HG03354 (cell line): ENCODE results near the gene MAMDC4.
"Not testable (repeated sequence)": the region's sequence is repeated elsewhere in the genome, so short reads cannot be mapped to it uniquely, and the experiment has no call there.

Source experiments
- ATAC-seq: cut with Tn5 transposase; IDR thresholded peaks from one replicate; pipeline ENCODE4 v1.9.1; 2021; ENCODE audit warnings: mild to moderate bottlenecking; ENCODE audit not compliant: unreplicated experiment, poor library complexity, severe bottlenecking

Gene MAMDC4

GRCh38 chr9:136858844-136859757 lies 7.0 kb downstream of the MAMDC4 start:
- no peak for ATAC-seq

GRCh38 chr9:136860529-136860928 lies 8.4 kb downstream of the MAMDC4 start:
- no peak for ATAC-seq

DNA sequence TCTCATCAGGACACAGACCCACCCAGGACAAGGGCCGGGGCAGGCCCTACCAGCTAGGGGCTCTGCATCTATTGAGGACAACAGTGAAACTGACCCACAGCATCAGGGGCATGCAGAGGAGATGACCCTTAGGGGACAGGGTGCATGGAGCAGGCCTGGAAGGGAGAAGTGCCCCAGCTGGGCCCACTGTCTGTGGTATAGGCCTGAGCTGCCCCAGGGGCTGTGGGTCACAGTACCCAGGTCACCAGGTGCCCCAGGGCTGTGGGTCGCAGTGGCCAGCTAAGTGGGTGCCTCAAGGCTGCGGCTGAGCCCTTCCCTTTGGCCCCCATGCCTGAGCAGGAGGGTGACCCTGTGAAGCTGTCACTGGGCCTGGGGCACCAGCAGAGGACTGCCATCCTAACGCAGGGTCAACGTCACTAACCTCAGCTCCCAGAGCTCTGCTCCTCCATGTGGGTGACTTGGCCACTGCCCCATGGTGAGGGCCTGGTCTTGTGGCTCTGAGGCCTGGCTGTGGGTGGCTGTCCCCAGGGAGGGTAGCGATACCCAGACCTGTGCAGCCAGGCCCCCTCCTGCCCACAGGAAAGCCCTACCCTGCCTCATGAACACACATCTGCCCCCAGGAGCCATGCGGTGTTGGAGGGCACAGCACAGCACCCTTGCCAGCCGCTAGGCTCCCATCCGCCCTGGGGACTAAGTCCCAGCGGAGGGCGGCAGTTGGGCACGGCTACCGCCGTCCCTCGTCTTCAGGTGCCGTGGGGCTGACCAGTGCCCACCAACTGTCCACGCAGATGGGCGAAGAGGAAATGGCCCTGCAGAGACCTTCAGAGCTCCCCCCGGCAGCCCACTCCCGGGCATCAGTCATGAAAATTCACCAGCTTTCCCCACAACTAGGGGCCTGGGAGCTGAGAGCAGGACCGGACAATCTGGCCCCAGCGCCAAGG lies 9.1 kb downstream of the MAMDC4 start:
- ATAC-seq = no peak

- no peak for ATAC-seq
These were observed 9.8 kb downstream of the MAMDC4 start for GRCh38 chr9:136861874-136862457.

GRCh38 chr9:136862849-136863622 lies 10.9 kb downstream of the MAMDC4 start:
- ATAC-seq = no peak

DNA sequence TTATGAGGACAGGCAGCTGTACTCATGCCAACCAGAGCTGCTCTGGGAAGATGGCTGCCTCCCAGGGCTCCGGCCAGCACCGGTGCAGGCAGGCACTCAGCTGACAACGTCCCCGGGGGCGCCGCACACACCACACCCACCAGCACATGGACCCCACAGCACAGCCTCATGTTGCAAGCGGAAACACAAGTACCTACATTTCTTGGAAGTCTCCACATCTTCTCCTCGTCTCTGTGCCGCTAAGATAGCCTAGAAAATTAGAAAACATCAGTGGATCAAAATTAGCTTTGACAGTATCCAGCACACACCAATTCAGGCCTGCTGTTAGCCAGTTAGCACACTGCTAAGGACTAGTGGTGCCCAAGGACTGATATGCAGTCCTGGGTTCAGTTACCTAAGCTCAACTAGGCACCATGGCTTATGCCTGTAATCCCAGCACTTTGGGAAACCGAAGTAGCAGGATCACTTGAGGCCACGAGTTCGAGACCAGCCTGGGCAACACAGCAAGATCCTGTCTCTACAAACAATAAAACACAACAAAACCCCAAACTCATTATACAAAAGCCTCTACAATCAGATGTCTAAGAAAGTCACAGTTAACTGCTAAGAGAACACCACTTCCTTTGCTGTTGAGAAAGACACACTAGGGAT lies 11.6 kb downstream of the MAMDC4 start:
- ATAC-seq = no peak

- no peak for ATAC-seq
These were observed 13.1 kb downstream of the MAMDC4 start for GRCh38 chr9:136865041-136865767.

GRCh38 chr9:136865768-136866103 lies 13.6 kb downstream of the MAMDC4 start:
- ATAC-seq = no peak

DNA sequence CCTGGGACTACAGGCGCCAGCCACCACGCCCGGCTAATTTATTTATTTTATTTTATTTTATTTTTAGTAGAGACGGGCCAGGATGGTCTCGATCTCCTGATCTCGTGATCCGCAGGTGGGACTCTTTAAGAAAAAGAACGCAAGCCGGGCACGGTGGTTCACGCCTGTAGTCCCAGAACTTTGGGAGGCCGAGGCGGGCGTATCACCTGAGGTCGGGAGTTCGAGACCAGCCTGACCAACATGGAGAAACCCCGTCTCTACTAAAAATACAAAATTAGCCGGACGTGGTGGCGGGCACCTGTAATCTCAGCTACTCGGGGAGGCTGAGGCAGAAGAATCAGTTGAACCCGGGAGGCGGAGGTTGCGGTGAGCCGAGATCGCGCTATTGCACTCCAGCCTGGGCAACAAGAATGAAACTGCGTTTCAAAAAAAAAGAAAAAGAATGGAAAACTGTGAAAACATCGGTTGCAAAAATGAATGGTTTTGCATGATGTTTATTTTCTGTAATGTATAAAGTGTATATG lies 14.8 kb downstream of the MAMDC4 start:
- not testable (repeated sequence) for ATAC-seq

DNA sequence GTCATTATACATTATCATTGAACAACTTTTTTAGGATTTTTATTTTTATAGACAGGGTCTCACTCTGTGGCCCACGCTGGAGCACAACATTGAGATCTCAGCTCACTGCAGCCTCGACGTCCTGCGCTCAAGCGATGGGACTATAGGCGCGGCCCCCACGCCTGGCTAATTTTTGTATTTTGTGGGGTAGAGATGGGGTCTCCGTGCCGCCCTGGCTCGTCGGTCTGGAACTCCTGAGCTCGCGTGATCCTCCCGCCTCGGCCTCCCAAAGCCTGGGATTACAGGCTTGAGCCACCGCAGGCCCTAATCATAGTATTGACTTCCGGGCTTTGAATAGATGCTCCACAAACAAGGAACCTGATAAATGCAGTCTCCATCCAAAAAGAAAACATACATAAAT lies 15.3 kb downstream of the MAMDC4 start:
- ATAC-seq = no peak

DNA sequence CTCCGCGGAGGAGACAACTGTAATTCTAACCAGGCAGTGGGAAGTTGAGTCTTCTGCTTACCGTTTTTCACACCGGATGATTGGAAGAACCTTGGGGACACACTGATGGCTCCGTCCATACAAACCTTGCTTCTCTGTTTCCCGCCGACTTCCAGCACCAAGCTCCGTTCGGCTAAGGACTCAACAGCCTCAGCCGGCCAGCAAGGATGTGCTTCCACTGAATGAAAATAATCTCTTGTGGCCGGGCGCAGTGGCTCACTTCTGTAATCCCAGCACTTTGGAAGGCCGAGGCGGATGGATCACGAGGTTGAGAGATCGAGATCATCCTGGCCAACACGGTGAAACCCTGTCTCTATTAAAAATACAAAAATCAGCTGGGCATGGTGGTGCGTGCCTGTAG lies 15.8 kb downstream of the MAMDC4 start:
- ATAC-seq = no peak

DNA sequence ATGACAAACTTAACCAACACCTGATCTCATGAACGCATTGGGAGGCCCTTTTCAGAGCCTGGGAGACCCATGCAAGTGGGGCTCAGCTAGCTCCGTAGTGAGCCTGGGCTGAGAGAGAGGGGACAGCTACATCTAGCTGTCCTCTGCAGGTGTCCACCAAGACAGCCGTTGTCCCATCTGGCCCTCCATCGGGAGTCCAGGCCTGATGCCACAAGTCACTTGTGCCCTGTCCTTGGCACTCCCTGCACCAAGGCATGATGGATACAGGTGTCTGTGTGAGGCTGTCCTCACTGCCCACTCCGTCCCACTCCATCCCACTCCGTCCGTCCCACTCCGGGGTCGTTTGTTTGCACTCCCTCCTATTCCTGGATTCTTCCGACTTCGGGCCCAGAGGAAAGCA lies 16.5 kb downstream of the MAMDC4 start:
- ATAC-seq = no peak

DNA sequence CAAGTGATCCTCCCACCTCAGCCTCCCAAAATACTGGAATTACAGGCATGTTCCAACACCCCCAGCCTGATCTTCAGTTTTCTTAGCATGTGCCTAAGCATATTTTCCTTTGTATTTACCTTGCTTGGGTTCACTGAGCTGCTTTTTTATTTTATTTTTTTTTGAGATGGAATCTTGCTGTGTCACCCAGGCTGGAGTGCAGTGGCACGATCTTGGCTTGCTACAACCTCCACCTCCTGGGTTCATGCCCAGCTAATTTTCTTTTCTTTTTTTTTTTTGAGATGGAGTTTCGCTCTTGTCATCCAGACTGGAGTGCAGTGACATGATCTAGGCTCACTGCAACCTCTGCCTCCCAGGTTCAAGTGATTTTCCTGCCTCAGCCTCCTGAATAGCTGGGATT lies 17.5 kb downstream of the MAMDC4 start:
- ATAC-seq = not testable (repeated sequence)

DNA sequence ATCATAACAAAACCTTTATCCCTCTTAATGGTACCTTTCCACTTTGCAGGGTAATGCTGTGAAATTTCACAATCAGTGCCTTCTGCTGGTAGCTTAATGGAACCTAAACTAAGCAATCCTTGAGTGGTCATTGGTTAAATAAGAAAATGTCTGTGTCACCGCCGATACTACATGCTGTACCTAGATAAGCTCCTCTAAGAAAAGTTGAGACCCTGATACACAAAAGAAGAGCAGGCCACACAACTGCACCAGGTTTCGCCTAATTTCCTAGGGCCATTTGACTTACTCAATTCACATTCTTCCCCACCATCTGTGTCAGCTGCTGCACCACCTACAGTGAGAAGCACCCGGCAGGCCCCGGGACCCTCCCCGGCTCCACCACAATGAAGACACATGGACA lies 23.0 kb downstream of the MAMDC4 start:
- ATAC-seq = no peak

GRCh38 chr9:136876476-136876875 lies 24.3 kb downstream of the MAMDC4 start:
- no peak for ATAC-seq

DNA sequence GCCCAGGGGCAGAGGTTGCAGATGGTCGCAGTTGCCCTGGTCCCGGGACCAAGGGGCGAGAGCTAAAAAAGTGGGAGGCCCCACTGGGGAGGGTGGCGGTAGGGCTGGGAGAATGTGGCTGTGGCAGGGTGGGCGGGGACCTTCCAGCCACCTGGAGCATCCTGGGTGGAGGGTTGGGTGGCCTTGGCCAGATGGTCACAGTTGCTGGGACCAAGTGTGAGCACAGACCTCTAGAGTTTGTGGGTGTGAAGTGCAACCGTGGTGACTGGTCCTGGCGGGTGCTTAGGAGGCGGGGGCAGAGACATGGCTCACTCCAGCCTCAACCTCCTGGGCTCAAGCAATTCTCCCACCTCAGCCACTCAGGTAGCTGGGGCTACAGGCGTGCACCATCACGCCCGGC lies 28.5 kb downstream of the MAMDC4 start:
- no peak for ATAC-seq

DNA sequence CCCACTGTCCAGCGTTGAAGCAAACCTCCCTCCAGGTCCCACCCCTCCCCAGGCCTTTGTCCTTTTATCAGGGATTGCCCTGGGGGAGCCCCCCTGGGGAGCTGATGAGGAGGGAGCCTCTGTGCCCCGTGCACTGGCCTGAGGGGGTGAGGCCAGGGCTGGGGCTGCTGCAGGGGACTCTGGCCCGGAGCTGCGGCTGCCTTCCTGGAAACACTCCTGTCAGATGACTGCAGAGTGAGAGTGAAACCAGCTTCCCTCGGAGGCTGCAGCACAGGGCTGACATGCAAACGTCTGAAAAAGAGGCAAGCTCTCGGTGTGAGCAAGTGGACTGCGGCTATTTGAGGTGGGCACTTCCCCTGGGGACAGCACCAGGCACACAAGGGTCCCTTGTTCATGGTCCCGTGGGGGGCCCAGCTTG lies 29.6 kb downstream of the MAMDC4 start:
- ATAC-seq = no peak
